Measurements from ENCODE around the gene KLF5. TPM values are rescaled to one million over a fixed set of nuclear protein-coding genes. Genes with fewer than 3 reads are reported as not detected.

KLF5 gene
- total RNA-seq, 4 donors from 2014 or later = 3.6 to 32.3 (median 9.6) TPM

- no peak for ATAC-seq (ENCODE audit: low FRiP score)
- DNase-seq (ENCODE audit: low spot score) = no peak
- TF ChIP-seq CTCF (IDR thresholded peaks at IDR 0.05) = no peak
Observed at GRCh38 chr13:73081256-73081915, 22.6 kb downstream of the KLF5 start.

DNA sequence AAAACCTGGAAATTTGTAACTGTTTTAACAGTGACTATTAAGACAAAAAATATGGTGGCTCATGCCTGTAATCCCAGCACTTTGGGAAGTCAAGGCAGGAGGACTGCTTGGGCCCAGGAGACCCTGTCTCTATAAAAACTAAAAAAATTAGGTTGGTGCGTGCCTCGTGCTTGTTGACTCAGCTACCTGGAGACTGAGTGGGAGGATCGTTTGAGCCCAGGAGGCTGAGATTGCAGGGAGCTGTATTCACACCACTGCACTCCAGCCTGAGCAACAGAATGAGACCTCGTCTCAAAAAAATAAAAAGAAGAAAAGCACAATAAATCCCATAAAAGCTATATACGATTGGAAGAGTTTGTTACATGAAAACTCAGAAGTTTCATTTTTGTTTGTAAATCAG lies 23.7 kb downstream of the KLF5 start:
- no peak for TF ChIP-seq CTCF (IDR thresholded peaks at IDR 0.05)
- no peak for ATAC-seq (ENCODE audit: low FRiP score)
- no peak for DNase-seq (ENCODE audit: low spot score)

DNA sequence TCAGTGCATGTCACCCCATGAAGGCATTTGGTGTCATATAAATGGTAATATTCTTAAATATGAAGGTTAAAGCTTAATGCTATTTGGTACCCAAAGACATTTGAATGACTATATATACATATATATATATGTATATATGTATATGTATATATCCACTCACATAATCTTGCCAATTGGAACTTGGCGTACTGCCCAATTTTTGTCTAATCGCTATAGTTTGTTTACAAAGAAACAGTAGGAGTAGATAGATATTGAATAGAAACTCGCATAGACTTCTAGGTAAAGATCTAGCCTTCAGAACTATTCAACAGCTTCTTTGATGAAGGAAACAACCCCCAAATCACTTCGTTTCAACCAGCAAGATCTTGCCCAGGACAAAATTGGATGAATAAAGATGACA lies 24.1 kb downstream of the KLF5 start:
- TF ChIP-seq CTCF (IDR thresholded peaks at IDR 0.05) = no peak

GRCh38 chr13:73088332-73088935 lies 29.6 kb downstream of the KLF5 start:
- TF ChIP-seq CTCF (IDR thresholded peaks at IDR 0.05) = no peak
- DNase-seq (ENCODE audit: low spot score) (no peak), ATAC-seq (ENCODE audit: low FRiP score) (no peak)

More for the DNA sequence above, 24.1 kb downstream of the KLF5 start:
- no peak for DNase-seq (ENCODE audit: low spot score)
- ATAC-seq (ENCODE audit: low FRiP score) = no peak

DNA sequence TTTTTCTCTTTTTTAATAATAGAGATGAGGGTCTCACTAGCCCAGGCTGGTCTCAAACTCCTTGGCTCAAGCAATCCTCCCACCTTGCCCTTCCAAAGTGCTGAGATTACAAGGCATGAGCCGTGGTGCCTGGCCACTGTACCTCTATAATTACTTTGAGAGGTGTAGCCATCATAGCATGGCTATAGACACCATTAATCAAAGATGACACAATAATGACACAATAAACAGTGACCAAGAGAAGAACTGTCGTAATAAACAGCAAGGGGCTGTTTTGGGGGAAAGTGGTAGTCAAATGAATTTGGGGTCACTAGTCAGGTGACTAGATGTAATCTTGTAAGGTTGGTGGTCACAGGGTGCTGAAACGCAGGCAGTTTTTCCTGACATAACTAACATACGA lies 30.4 kb downstream of the KLF5 start:
- no peak for ATAC-seq (ENCODE audit: low FRiP score)
- TF ChIP-seq CTCF (IDR thresholded peaks at IDR 0.05) = no peak

DNA sequence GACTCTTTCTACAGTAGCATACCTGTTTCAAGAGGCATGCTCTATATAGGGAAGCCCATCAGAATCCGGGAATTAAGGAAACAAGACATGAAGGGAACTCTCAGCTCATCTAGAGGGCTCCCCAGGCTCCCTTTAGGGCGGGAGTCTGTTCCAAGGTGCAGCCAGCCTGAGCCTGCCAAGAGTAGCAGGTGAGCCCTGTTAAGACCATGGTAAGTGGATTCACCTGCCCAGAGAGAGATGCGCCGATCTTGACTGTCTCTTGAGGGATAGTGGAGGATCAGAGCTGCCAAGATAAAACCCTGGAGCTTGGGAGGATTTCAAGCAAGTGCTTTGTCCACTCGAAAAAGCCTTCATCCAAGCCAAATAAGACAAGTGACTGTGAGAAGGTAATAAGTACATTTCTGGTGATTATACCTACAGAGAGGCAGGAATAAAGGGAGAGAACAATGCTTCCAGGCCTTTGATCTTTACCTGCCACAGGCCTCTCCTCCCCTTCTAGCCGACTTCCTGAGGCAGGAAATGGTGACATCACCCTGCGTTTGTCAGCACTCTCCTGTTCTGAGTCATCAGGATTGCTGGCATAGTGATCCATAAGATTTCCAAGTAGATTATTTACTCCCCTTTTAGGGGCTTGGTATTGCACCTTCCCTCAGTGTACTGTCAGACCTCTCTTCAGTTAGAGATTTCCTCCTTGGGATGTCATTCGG lies 31.5 kb downstream of the KLF5 start:
- no peak for TF ChIP-seq CTCF (IDR thresholded peaks at IDR 0.05)
- DNase-seq (ENCODE audit: low spot score) (no peak), ATAC-seq (ENCODE audit: low FRiP score) (no peak)

More for the DNA sequence above, 30.4 kb downstream of the KLF5 start:
- no peak for DNase-seq (ENCODE audit: low spot score)

All from omental fat pad (tissue), 4 donors.